Suprapubic skin (tissue), 4 donors: ENCODE results near the gene ZCCHC24. TPM values are rescaled to one million over a fixed set of nuclear protein-coding genes. Genes with fewer than 3 reads are reported as not detected.

Source experiments
- DNase-seq, 2 donors: peaks; one replicate each; pipeline ENCODE4 v3.0.0-alpha.2; 2019; ENCODE audit warnings: low spot score in 2 of 2
- H3K27ac ChIP-seq: fragments of 200-600 bp; sonication (generic); one replicate; pipeline ENCODE4 v1.5.1; 2019
- H3K27me3 ChIP-seq: fragments of 200-600 bp; sonication (generic); one replicate; pipeline ENCODE4 v1.5.1; 2019
- H3K36me3 ChIP-seq: fragments of 200-600 bp; sonication (generic); one replicate; pipeline ENCODE4 v1.5.1; 2019
- H3K4me1 ChIP-seq: fragments of 200-600 bp; sonication (generic); one replicate; pipeline ENCODE4 v1.5.1; 2019
- H3K4me3 ChIP-seq: fragments of 200-600 bp; sonication (generic); one replicate; pipeline ENCODE4 v1.5.1; 2019; ENCODE audit warnings: mild to moderate bottlenecking
- H3K9me3 ChIP-seq: fragments of 200-600 bp; sonication (generic); one replicate; pipeline ENCODE4 v1.5.1; 2019
- CTCF ChIP-seq, 2 donors: fragments of 200-600 bp in 1 of 2; fragments of 450-650 bp in 1 of 2; sonication (generic) in 1 of 2; IDR thresholded peaks; one replicate each; pipeline ENCODE4 v1.5.1; 2016 to 2019; ENCODE audit warnings: antibody characterized with exemption in 2 of 2, mild to moderate bottlenecking in 1 of 2, moderate library complexity in 1 of 2
- EP300 ChIP-seq: sonication (generic); formaldehyde crosslinking; IDR thresholded peaks from one replicate; pipeline ENCODE4 v1.6.1; 2017; ENCODE audit warnings: antibody characterized with exemption
- POLR2A ChIP-seq, 2 donors: fragments of 450-650 bp; IDR thresholded peaks; one replicate each; pipeline ENCODE4 v1.6.1; 2017; ENCODE audit warnings: antibody characterized with exemption in 2 of 2, mild to moderate bottlenecking in 2 of 2, moderate library complexity in 2 of 2
- POLR2AphosphoS5 ChIP-seq, 3 donors: sonication (generic); formaldehyde crosslinking; IDR thresholded peaks; one replicate each; pipeline ENCODE4 v1.6.1; 2017; ENCODE audit warnings: antibody characterized with exemption in 3 of 3
- WGBS: methylation state at CpG from one replicate; pipeline ENCODE4 v1.1.5; 2018; 5-methylcytosine and 5-hydroxymethylcytosine counted together
- total RNA-seq, 4 donors: library from RNA; depleted of rRNA; stranded (reverse); fragments of >200 nt; gene quantifications; one replicate each; pipeline ENCODE4 v1.1.0, GENCODE V29; 2016

Gene ZCCHC24
- total RNA-seq, 4 donors from 2014 or later = 8.9 to 17.3 (median 12.8) TPM

- peaks cover 4% of the 10 kb centered on the region for H3K4me1 ChIP-seq
- no peaks in the 10 kb centered on the region for H3K36me3 ChIP-seq
- TF ChIP-seq CTCF (IDR thresholded peaks at IDR 0.05) (no peak), POLR2A (IDR thresholded peaks at IDR 0.05) (no peak), POLR2AphosphoS5 (IDR thresholded peaks at IDR 0.05) (no peak), EP300 (no peak)
- no peaks in the 10 kb centered on the region for H3K9me3 ChIP-seq
- H3K4me3 ChIP-seq = no peak overlapping the region
- no peak overlapping the region for H3K27ac ChIP-seq
- 87% methylated on average over 4 of the region's 4 CpGs for WGBS
- H3K27me3 ChIP-seq = no peaks in the 10 kb centered on the region
- DNase-seq = peak in 1 of 2 donors; percentile 32
Observed at GRCh38 chr10:79372871-79373270, 72.6 kb downstream of the ZCCHC24 start.

GRCh38 chr10:79367426-79368189 is 77.8 kb downstream of the ZCCHC24 start:
- TF ChIP-seq EP300 (no peak), POLR2AphosphoS5 (IDR thresholded peaks at IDR 0.05) (no peak), CTCF (IDR thresholded peaks at IDR 0.05) (no peak), POLR2A (IDR thresholded peaks at IDR 0.05) (no peak)
- no peaks in the 10 kb centered on the region for H3K9me3 ChIP-seq
- WGBS = 73% methylated on average over 6 of the region's 6 CpGs
- no peaks in the 10 kb centered on the region for H3K27me3 ChIP-seq
- no peaks in the 10 kb centered on the region for H3K4me1 ChIP-seq
- H3K36me3 ChIP-seq = no peaks in the 10 kb centered on the region
- H3K4me3 ChIP-seq = no peak overlapping the region
- H3K27ac ChIP-seq = no peak overlapping the region
- DNase-seq = no peak

- Histone ChIP-seq H3K27ac (no peak overlapping the region), H3K36me3 (peaks cover 2% of the 10 kb centered on the region), H3K27me3 (no peaks in the 10 kb centered on the region), H3K4me1 (no peaks in the 10 kb centered on the region), H3K9me3 (no peaks in the 10 kb centered on the region), H3K4me3 (no peak overlapping the region)
- DNase-seq = no peak
- TF ChIP-seq POLR2AphosphoS5 (IDR thresholded peaks at IDR 0.05) = no peak
- TF ChIP-seq CTCF (IDR thresholded peaks at IDR 0.05) = no peak
- TF ChIP-seq EP300 = no peak
- TF ChIP-seq POLR2A (IDR thresholded peaks at IDR 0.05) = no peak
- WGBS = 82% methylated on average over 4 of the region's 4 CpGs
Observed at GRCh38 chr10:79361726-79362397, 83.6 kb downstream of the ZCCHC24 start.

GRCh38 chr10:79360499-79361342 is 84.7 kb downstream of the ZCCHC24 start:
- Histone ChIP-seq H3K27me3 (no peaks in the 10 kb centered on the region), H3K9me3 (no peaks in the 10 kb centered on the region), H3K27ac (no peak overlapping the region), H3K4me1 (no peaks in the 10 kb centered on the region), H3K4me3 (no peak overlapping the region), H3K36me3 (peaks cover 5% of the 10 kb centered on the region)
- DNase-seq = peak in 1 of 2 donors; percentile 16
- TF ChIP-seq POLR2AphosphoS5 (IDR thresholded peaks at IDR 0.05) (no peak), CTCF (IDR thresholded peaks at IDR 0.05) (no peak), POLR2A (IDR thresholded peaks at IDR 0.05) (no peak)
- 90% methylated on average over 5 of the region's 5 CpGs for WGBS
